Astrocyte (in vitro differentiated cells and primary cell): Measurements from ENCODE around the gene NDUFB7. TPM values are rescaled to one million over a fixed set of nuclear protein-coding genes. Genes with fewer than 3 reads are reported as not detected.
"Not testable (repeated sequence)": the region's sequence is repeated elsewhere in the genome, so short reads cannot be mapped to it uniquely, and the experiment has no call there.

Source experiments
- DNase-seq: peaks from one replicate; pipeline ENCODE4 v3.0.0-alpha.2; 2010; ENCODE audit warnings: low read depth
- FAIRE-seq: peaks from 2 replicates; lab custom pipeline; 2011; peaks lifted over from hg19 to GRCh38; lab: Jason Lieb, UNC
- H2AFZ ChIP-seq: 2 replicates; pipeline ENCODE4 v1.6.0; 2012; ENCODE audit warnings: low read depth, low read length, inconsistent platforms
- H3K27ac ChIP-seq: 2 replicates; pipeline ENCODE4 v1.5.1; 2011; ENCODE audit warnings: low read depth, low read length, inconsistent platforms
- H3K27me3 ChIP-seq: 2 replicates; pipeline ENCODE4 v1.6.0; 2011; ENCODE audit warnings: low read length, inconsistent platforms; ENCODE audit not compliant: insufficient read depth
- H3K36me3 ChIP-seq: 2 replicates; pipeline ENCODE4 v1.5.1; 2011; ENCODE audit warnings: low read length, inconsistent platforms; ENCODE audit not compliant: insufficient read depth
- H3K4me1 ChIP-seq: 2 replicates; pipeline ENCODE4 v1.5.1; 2011; ENCODE audit warnings: low read length, inconsistent platforms; ENCODE audit not compliant: insufficient read depth
- H3K4me2 ChIP-seq: 2 replicates; pipeline ENCODE4 v1.6.0; 2012; ENCODE audit warnings: low read length, inconsistent platforms
- H3K4me3 ChIP-seq: 2 replicates; pipeline ENCODE4 v1.5.1; 2011; ENCODE audit warnings: low read depth, mild to moderate bottlenecking, low read length, inconsistent platforms; ENCODE audit not compliant: insufficient read depth
- H3K79me2 ChIP-seq: 2 replicates; pipeline ENCODE4 v1.6.0; 2012; ENCODE audit warnings: mild to moderate bottlenecking, low read length, inconsistent platforms; ENCODE audit not compliant: insufficient read depth
- H3K9ac ChIP-seq: 2 replicates; pipeline ENCODE4 v1.6.0; 2012; ENCODE audit warnings: mild to moderate bottlenecking, low read length, inconsistent platforms
- H3K9me3 ChIP-seq: 2 replicates; pipeline ENCODE4 v1.5.1; 2012; ENCODE audit warnings: low read depth, mild to moderate bottlenecking, low read length, inconsistent platforms; ENCODE audit not compliant: insufficient read depth
- H4K20me1 ChIP-seq: 2 replicates; pipeline ENCODE4 v1.6.0; 2012; ENCODE audit warnings: low read length, inconsistent platforms; ENCODE audit not compliant: insufficient read depth
- H3K27ac Mint-ChIP-seq: one replicate; pipeline ENCODE4 v1.8.0; 2021; ENCODE audit warnings: mild to moderate bottlenecking, mixed read lengths; ENCODE audit not compliant: unreplicated experiment
- H3K27me3 Mint-ChIP-seq: one replicate; pipeline ENCODE4 v1.8.0; 2021; ENCODE audit warnings: low read depth, mixed read lengths; ENCODE audit not compliant: unreplicated experiment
- H3K36me3 Mint-ChIP-seq: one replicate; pipeline ENCODE4 v1.8.0; 2021; ENCODE audit warnings: low read depth, mixed read lengths; ENCODE audit not compliant: unreplicated experiment
- H3K4me1 Mint-ChIP-seq: one replicate; pipeline ENCODE4 v1.8.0; 2021; ENCODE audit warnings: low read depth, mixed read lengths; ENCODE audit not compliant: unreplicated experiment
- H3K4me3 Mint-ChIP-seq: one replicate; pipeline ENCODE4 v1.8.0; 2021; ENCODE audit warnings: mild to moderate bottlenecking, moderate library complexity, mixed read lengths; ENCODE audit not compliant: unreplicated experiment
- H3K9me3 Mint-ChIP-seq: one replicate; pipeline ENCODE4 v1.8.0; 2021; ENCODE audit warnings: mild to moderate bottlenecking, mixed read lengths; ENCODE audit not compliant: unreplicated experiment
- CTCF ChIP-seq: IDR thresholded peaks from 2 replicates; pipeline ENCODE4 v1.5.1; 2011; ENCODE audit warnings: low read depth, mild to moderate bottlenecking, inconsistent platforms, low read length, moderate library complexity; ENCODE audit not compliant: insufficient read depth
- EZH2 ChIP-seq: IDR thresholded peaks from 2 replicates; pipeline ENCODE4 v1.6.1; 2012; ENCODE audit warnings: mild to moderate bottlenecking, low read length, inconsistent platforms; ENCODE audit not compliant: insufficient read depth
- total RNA-seq: library from RNA; stranded (reverse); gene quantifications from 2 replicates; pipeline ENCODE4 v1.2.1, GENCODE V29; 2021

NDUFB7 gene
- total RNA-seq, 1 donor from 2014 or later: 161 TPM

- DNase-seq (no peak), FAIRE-seq (no peak)
- H4K20me1 ChIP-seq: no peaks in the 10 kb centered on the region
- Mint-ChIP-seq H3K4me3 (no peak overlapping the region), H3K36me3 (no peaks in the 10 kb centered on the region), H3K27me3 (peaks cover 4% of the 10 kb centered on the region), H3K27ac (no peak overlapping the region), H3K9me3 (peaks cover 16% of the 10 kb centered on the region), H3K4me1 (no peaks in the 10 kb centered on the region)
- TF ChIP-seq CTCF (no peak), EZH2 (no peak)
- H3K4me3 ChIP-seq: no peak overlapping the region
- no peak overlapping the region for H3K9ac ChIP-seq
- no peaks in the 10 kb centered on the region for H3K79me2 ChIP-seq
- no peak overlapping the region for H3K4me2 ChIP-seq
- H3K36me3 ChIP-seq: no peaks in the 10 kb centered on the region
- H2AFZ ChIP-seq: no peak overlapping the region
- H3K4me1 ChIP-seq: no peaks in the 10 kb centered on the region
- no peaks in the 10 kb centered on the region for H3K9me3 ChIP-seq
- no peaks in the 10 kb centered on the region for H3K27me3 ChIP-seq
- H3K27ac ChIP-seq: no peak overlapping the region
These were observed 40.8 kb upstream of the NDUFB7 start for GRCh38 chr19:14612657-14613056.

GRCh38 chr19:14612242-14612641 is 40.4 kb upstream of the NDUFB7 start:
- not testable (repeated sequence) for H3K36me3 Mint-ChIP-seq, FAIRE-seq

GRCh38 chr19:14611051-14611450 is 39.2 kb upstream of the NDUFB7 start:
- Histone ChIP-seq H2AFZ (no peak overlapping the region), H3K79me2 (no peaks in the 10 kb centered on the region), H3K36me3 (no peaks in the 10 kb centered on the region), H3K27ac (no peak overlapping the region), H3K4me1 (no peaks in the 10 kb centered on the region), H3K9me3 (no peaks in the 10 kb centered on the region), H4K20me1 (no peaks in the 10 kb centered on the region), H3K4me2 (no peak overlapping the region), H3K9ac (no peak overlapping the region), H3K4me3 (no peak overlapping the region), H3K27me3 (no peaks in the 10 kb centered on the region)
- no peak overlapping the region for H3K27ac Mint-ChIP-seq
- FAIRE-seq (no peak), DNase-seq (no peak)
- H3K9me3 Mint-ChIP-seq: peaks cover 8% of the 10 kb centered on the region
- H3K27me3 Mint-ChIP-seq: peaks cover 4% of the 10 kb centered on the region
- H3K36me3 Mint-ChIP-seq: no peaks in the 10 kb centered on the region
- no peak for TF ChIP-seq EZH2
- TF ChIP-seq CTCF: no peak
- no peaks in the 10 kb centered on the region for H3K4me1 Mint-ChIP-seq
- no peak overlapping the region for H3K4me3 Mint-ChIP-seq

More at GRCh38 chr19:14612242-14612641, 40.4 kb upstream of the NDUFB7 start:
- not testable (repeated sequence) for DNase-seq, H3K36me3 ChIP-seq, H4K20me1 ChIP-seq, H3K4me2 ChIP-seq, H3K9ac ChIP-seq, H3K4me3 Mint-ChIP-seq, H3K4me1 Mint-ChIP-seq, H3K27me3 Mint-ChIP-seq, H3K9me3 ChIP-seq, H3K27ac Mint-ChIP-seq, H3K4me3 ChIP-seq, H3K27me3 ChIP-seq, H2AFZ ChIP-seq, H3K4me1 ChIP-seq, H3K27ac ChIP-seq, H3K79me2 ChIP-seq
- H3K9me3 Mint-ChIP-seq: peaks cover 14% of the 10 kb centered on the region
